Muscle layer of colon (tissue), 2 donors: ENCODE data around the gene CR2.
"Not testable (repeated sequence)": the region's sequence is repeated elsewhere in the genome, so short reads cannot be mapped to it uniquely, and the experiment has no call there.

Experiments
- H3K27ac ChIP-seq: one replicate; pipeline ENCODE4 v1.7.0; 2013; ENCODE audit warnings: low read depth, mild to moderate bottlenecking, low read length, moderate library complexity
- H3K27me3 ChIP-seq, 2 donors: one replicate each; pipeline ENCODE4 v1.7.0; 2013; ENCODE audit warnings: low read length in 2 of 2, mild to moderate bottlenecking in 2 of 2; ENCODE audit not compliant: insufficient read depth in 2 of 2, control insufficient read depth in 1 of 2
- H3K36me3 ChIP-seq: one replicate; pipeline ENCODE4 v1.7.0; 2013; ENCODE audit warnings: mild to moderate bottlenecking, low read length; ENCODE audit not compliant: insufficient read depth
- H3K4me1 ChIP-seq: one replicate; pipeline ENCODE4 v1.7.0; 2013; ENCODE audit warnings: mild to moderate bottlenecking, low read length; ENCODE audit not compliant: insufficient read depth
- H3K4me3 ChIP-seq, 2 donors: one replicate each; pipeline ENCODE4 v1.7.0; 2013; ENCODE audit warnings: low read length in 2 of 2, low read depth in 1 of 2, mild to moderate bottlenecking in 1 of 2, moderate library complexity in 1 of 2
- H3K9ac ChIP-seq: one replicate; pipeline ENCODE4 v1.7.0; 2013; ENCODE audit warnings: low read length
- H3K9me3 ChIP-seq: one replicate; pipeline ENCODE4 v1.7.0; 2013; ENCODE audit warnings: mild to moderate bottlenecking, low read length
- donor health status: abdominal sarcoma.
- donor health status: Adenocarcinoma of cecum.

The CR2 gene

GRCh38 chr1:207494171-207494570 is 40.0 kb downstream of the CR2 start:
- Histone ChIP-seq H3K9me3 (no peaks in the 10 kb centered on the region), H3K4me1 (no peaks in the 10 kb centered on the region), H3K4me3 (no peak overlapping the region), H3K36me3 (no peaks in the 10 kb centered on the region), H3K27ac (no peak overlapping the region), H3K9ac (no peak overlapping the region), H3K27me3 (peaks cover 0 to 25% of the 10 kb centered on the region in 2 donors)

DNA sequence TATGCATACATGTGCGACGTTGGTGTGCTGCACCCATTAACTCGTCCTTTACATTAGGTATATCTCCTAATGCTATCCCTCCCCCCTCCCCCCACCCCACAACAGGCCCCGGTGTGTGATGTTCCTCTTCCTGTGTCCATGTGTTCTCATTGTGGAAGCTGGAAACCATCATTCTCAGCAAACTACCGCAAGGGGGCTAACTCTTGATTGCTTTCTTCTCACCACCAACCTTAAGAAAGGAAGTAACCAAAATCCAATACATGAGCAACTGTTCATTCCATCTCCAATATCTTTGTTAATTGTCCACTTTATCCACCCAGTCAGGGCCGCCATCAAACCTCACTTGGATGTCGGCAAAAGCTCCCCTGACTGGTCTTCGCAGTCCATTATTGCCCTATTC is 41.2 kb downstream of the CR2 start:
- not testable (repeated sequence) for H3K4me3 ChIP-seq, H3K27ac ChIP-seq
- H3K27me3 ChIP-seq, result peaks cover 0 to 25% of the 10 kb centered on the region in 2 donors

DNA sequence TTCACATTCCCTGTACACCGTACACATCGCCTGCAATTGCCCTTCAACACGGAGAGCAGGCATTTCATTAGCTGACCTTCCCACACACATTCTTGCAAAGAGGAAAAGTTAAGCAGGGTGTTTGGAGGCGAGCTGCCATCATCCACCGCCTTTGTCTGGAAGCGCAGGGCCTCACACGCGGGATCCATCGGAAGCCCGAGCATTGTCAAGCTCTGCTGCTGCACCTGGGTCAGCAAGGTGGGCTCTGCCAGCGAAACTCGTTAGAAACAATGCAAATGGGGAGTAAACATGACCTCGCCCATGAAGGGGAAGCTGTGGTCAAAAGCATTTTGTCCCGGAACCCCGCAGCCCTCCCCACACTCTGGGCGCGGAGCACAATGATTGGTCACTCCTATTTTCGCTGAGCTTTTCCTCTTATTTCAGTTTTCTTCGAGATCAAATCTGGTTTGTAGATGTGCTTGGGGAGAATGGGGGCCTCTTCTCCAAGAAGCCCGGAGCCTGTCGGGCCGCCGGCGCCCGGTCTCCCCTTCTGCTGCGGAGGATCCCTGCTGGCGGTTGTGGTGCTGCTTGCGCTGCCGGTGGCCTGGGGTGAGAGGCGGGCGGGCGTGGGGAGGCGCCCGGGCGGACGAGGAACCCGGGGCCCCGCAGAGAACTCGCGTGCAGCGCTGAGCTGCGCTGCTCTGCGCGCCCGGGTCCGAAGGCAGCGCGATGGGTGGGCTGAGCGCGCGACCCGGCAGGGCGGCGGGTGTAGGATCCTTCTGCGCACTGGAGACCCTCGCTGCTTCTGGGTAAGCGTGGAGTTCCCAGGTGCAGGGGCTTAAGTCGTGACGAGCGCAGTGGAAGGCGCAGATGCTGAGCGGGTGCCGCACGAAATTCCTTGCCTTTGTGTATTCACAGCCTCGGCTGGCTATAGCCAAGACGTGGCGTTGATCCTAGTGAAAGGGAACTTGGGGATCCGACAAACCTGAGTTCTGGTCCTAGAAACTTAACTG is 42.0 kb downstream of the CR2 start, which contains the start of gene CR1:
Gene CR1 (plus strand): TSS at position 357 of the 992 bp plus-strand sequence. CDS start 111 bp downstream, at position 468.
- H3K9ac ChIP-seq, result no peak within 1 kb of the TSS
- H3K27ac ChIP-seq, result no peak within 1 kb of the TSS
- peaks cover 0 to 25% of the 10 kb centered on the region in 2 donors for H3K27me3 ChIP-seq

More for the DNA sequence above, 41.2 kb downstream of the CR2 start:
- not testable (repeated sequence) for H3K4me1 ChIP-seq, H3K9me3 ChIP-seq, H3K36me3 ChIP-seq, H3K9ac ChIP-seq

DNA sequence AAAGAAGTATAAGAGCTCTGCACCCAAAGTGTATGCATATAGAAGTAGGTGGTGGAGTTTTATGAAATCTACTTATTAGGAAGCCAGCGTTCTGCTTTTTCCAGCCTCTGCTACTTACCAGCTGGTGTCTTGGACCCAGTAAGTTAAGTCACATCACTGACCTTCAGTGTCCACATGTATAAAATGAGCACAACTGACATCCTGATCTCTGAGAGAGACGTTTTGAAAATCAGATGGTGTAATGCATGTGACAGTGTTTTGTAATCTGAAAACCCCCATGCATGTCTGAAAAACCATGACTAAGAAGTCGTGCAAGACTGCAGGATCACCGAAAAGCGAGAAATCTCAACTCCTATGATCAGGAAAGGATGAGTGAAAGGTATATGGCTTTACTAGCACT is 43.8 kb downstream of the CR2 start:
- no peak overlapping the region for H3K9ac ChIP-seq
- no peaks in the 10 kb centered on the region for H3K4me1 ChIP-seq
- H3K27me3 ChIP-seq, result peaks cover 0 to 25% of the 10 kb centered on the region in 2 donors
- no peak overlapping the region for H3K27ac ChIP-seq
- H3K4me3 ChIP-seq, result no peak overlapping the region
- no peaks in the 10 kb centered on the region for H3K9me3 ChIP-seq
- H3K36me3 ChIP-seq, result no peaks in the 10 kb centered on the region

More for the DNA sequence above, 42.0 kb downstream of the CR2 start, which contains the start of gene CR1:
- peak within 1 kb of the TSS in 1 of 2 donors; percentile 29 for H3K4me3 ChIP-seq
- H3K9me3 ChIP-seq, result no peaks in the 10 kb centered on the region
- H3K4me1 ChIP-seq, result no peaks in the 10 kb centered on the region
- no peaks in the 10 kb centered on the region for H3K36me3 ChIP-seq

GRCh38 chr1:207499573-207499972 is 45.4 kb downstream of the CR2 start:
- H3K27ac ChIP-seq, result no peak overlapping the region
- no peaks in the 10 kb centered on the region for H3K36me3 ChIP-seq
- H3K4me3 ChIP-seq, result no peak overlapping the region
- no peaks in the 10 kb centered on the region for H3K9me3 ChIP-seq
- no peaks in the 10 kb centered on the region for H3K4me1 ChIP-seq
- H3K27me3 ChIP-seq, result peaks cover 0 to 25% of the 10 kb centered on the region in 2 donors
- H3K9ac ChIP-seq, result no peak overlapping the region

DNA sequence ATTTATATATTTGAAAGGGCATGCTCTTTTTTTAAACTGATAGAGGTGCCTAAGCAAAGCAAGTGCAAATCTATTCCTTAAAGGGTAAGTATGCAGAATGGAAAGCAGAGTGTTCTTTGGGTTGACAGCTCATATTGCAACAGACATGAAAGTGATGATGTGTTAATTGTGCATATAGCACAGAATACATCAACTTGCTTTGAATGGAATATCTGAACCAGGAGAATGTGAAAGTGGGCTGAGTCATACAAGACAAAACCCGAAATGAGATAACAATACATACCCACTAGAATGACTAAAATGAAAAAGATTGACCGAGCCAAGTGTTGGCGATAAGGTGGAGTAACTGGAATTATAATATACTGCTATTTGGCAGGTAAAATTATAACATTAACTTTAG is 46.2 kb downstream of the CR2 start:
- Histone ChIP-seq H3K4me3 (no peak overlapping the region), H3K27me3 (peaks cover 0 to 25% of the 10 kb centered on the region in 2 donors), H3K36me3 (no peaks in the 10 kb centered on the region), H3K27ac (no peak overlapping the region), H3K9me3 (no peaks in the 10 kb centered on the region), H3K9ac (no peak overlapping the region), H3K4me1 (no peaks in the 10 kb centered on the region)

GRCh38 chr1:207501071-207501470 is 46.9 kb downstream of the CR2 start:
- Histone ChIP-seq H3K27me3 (peaks cover 0 to 20% of the 10 kb centered on the region in 2 donors), H3K4me1 (no peaks in the 10 kb centered on the region), H3K36me3 (no peaks in the 10 kb centered on the region), H3K9me3 (no peaks in the 10 kb centered on the region), H3K9ac (no peak overlapping the region), H3K4me3 (no peak overlapping the region), H3K27ac (no peak overlapping the region)

- no peak overlapping the region for H3K4me3 ChIP-seq
- no peaks in the 10 kb centered on the region for H3K4me1 ChIP-seq
- no peaks in the 10 kb centered on the region for H3K9me3 ChIP-seq
- H3K27ac ChIP-seq, result no peak overlapping the region
- no peaks in the 10 kb centered on the region for H3K36me3 ChIP-seq
- peaks cover 0 to 5% of the 10 kb centered on the region in 2 donors for H3K27me3 ChIP-seq
- no peak overlapping the region for H3K9ac ChIP-seq
Measured at GRCh38 chr1:207502726-207503125, 48.6 kb downstream of the CR2 start.

DNA sequence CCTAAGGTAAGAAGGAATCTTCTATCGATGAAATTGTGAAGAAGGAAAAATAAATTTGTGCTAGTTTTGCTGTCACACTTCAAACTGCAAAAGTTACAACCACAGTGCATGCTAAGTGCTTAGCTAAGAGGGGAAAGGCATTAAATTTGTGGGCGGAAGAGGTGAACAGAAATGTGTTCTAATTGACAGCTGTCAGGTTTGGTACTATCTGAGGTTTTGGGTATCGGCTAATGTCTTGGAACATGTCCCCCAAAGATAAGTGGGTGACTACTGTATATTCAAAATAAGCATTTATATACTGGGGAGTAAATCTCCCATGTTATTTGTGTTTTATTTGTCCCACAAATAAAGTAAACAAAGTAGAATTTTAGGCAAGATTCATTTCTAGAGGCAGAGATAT is 49.8 kb downstream of the CR2 start:
- Histone ChIP-seq H3K4me1 (no peaks in the 10 kb centered on the region), H3K27ac (no peak overlapping the region), H3K36me3 (no peaks in the 10 kb centered on the region), H3K9ac (no peak overlapping the region), H3K9me3 (no peaks in the 10 kb centered on the region), H3K27me3 (no peaks in the 10 kb centered on the region), H3K4me3 (no peak overlapping the region)

DNA sequence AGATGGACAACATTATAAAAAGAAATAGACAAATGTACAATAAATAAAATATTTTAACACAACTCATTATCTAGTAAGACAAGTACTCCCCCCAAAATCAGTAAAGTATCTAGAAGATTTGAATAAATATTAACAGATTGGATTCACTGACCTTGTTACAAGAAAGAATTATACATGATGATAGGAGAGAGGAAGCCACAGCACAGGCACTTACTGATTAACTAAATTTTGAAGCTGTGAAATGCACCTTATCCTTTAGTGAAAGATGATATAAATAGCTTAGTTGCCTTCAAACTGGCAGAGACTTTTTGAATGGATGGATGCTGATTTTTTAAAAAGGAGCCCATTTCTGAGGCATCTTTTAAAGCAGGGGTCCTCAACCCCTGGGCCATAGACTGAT is 50.3 kb downstream of the CR2 start:
- H3K9ac ChIP-seq, result no peak overlapping the region
- no peaks in the 10 kb centered on the region for H3K4me1 ChIP-seq
- H3K27me3 ChIP-seq, result no peaks in the 10 kb centered on the region
- no peak overlapping the region for H3K27ac ChIP-seq
- no peak overlapping the region for H3K4me3 ChIP-seq
- H3K9me3 ChIP-seq, result no peaks in the 10 kb centered on the region
- H3K36me3 ChIP-seq, result no peaks in the 10 kb centered on the region

DNA sequence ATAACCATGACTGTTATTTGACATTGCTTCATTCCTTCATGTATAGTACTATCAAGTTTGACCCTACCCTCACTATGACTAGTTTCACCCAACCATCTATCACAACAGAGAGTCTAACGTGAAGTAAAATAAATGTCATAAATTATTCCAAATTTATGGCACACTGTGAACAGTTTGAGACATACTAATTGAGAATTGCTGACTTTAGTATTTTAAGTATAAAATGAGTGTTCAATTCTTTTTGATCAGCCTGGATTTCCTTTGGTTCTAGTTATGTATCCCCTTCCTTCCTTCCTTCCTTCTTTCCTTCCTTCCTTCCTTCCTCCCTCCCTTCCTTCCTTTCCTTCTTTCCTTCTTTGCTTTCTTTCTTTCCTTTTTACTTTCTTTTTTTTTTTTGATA is 56.3 kb downstream of the CR2 start:
- Histone ChIP-seq H3K36me3 (no peaks in the 10 kb centered on the region), H3K4me3 (no peak overlapping the region), H3K9me3 (no peaks in the 10 kb centered on the region), H3K9ac (no peak overlapping the region), H3K27me3 (no peaks in the 10 kb centered on the region), H3K27ac (no peak overlapping the region), H3K4me1 (no peaks in the 10 kb centered on the region)
